GM21381 (cell line): ENCODE measurements around the gene CHST15.

Experiments used
- ATAC-seq: cut with Tn5 transposase; IDR thresholded peaks from one replicate; pipeline ENCODE4 v1.9.1; 2021; ENCODE audit warnings: mild to moderate bottlenecking, moderate library complexity; ENCODE audit not compliant: unreplicated experiment

CHST15 gene

GRCh38 chr10:124002391-124003069 lies 90.9 kb downstream of the CHST15 start:
- no peak for ATAC-seq

- ATAC-seq: no peak
Measured at GRCh38 chr10:124001391-124002148, 91.8 kb downstream of the CHST15 start.

GRCh38 chr10:124000792-124001201 lies 92.6 kb downstream of the CHST15 start:
- ATAC-seq: no peak

- ATAC-seq: no peak
Measured at GRCh38 chr10:123999956-124000615, 93.3 kb downstream of the CHST15 start.

GRCh38 chr10:123999261-123999660 lies 94.1 kb downstream of the CHST15 start:
- no peak for ATAC-seq

- ATAC-seq: no peak
Measured at GRCh38 chr10:123998197-123999141, 94.9 kb downstream of the CHST15 start.

- no peak for ATAC-seq
Measured at GRCh38 chr10:123997486-123998196, 95.8 kb downstream of the CHST15 start.

- ATAC-seq: no peak
Measured at GRCh38 chr10:123997013-123997412, 96.4 kb downstream of the CHST15 start.

- no peak for ATAC-seq
Measured at GRCh38 chr10:123996302-123996701, 97.1 kb downstream of the CHST15 start.

- peak; percentile 44 for ATAC-seq
Measured at GRCh38 chr10:123995461-123996131, 97.8 kb downstream of the CHST15 start.

GRCh38 chr10:123995082-123995460 lies 98.3 kb downstream of the CHST15 start:
- ATAC-seq: no peak

GRCh38 chr10:123994417-123995081 lies 98.8 kb downstream of the CHST15 start:
- peak; percentile 65 for ATAC-seq

GRCh38 chr10:123993534-123994416 lies 99.6 kb downstream of the CHST15 start:
- peak; percentile 13 for ATAC-seq

- no peak for ATAC-seq
Measured at GRCh38 chr10:123991611-123992570, 101.5 kb downstream of the CHST15 start.

GRCh38 chr10:123990889-123991288 lies 102.5 kb downstream of the CHST15 start:
- no peak for ATAC-seq

- no peak for ATAC-seq
Measured at GRCh38 chr10:123988694-123989093, 104.7 kb downstream of the CHST15 start.

GRCh38 chr10:123986736-123987135 lies 106.7 kb downstream of the CHST15 start:
- no peak for ATAC-seq
